NCI-H446 (cell line): ENCODE results near the gene AIM2.
A peak's percentile ranks its signal among the peaks of the same experiment; 100 is the strongest.
"Not testable (repeated sequence)": the region's sequence is repeated elsewhere in the genome, so short reads cannot be mapped to it uniquely, and the experiment has no call there.

Experiments
- DNase-seq, 2 experiments: peaks; one replicate each; lab custom pipeline; 2025; lab: John Stamatoyannopoulos, UW

AIM2 gene

DNA sequence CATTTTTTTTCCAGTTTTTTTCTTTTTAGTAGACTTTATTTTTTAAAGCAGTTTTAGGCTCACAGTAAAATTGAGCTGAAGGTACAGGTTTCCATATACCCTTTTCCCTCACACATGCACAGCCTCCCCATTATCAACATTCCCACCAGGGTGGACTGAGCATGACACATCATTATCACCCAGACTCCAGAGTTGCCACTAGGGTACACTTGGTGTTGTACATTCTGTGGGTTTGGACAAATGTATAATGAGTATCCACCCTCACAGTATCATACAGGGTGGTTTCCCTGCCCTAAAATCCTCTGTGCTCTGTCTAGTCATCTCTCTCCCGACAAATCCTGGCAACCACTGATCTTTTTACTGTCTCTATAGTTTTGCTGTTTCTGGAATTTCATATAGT, 3.0 kb upstream of the AIM2 start:
- DNase-seq = no peak

DNA sequence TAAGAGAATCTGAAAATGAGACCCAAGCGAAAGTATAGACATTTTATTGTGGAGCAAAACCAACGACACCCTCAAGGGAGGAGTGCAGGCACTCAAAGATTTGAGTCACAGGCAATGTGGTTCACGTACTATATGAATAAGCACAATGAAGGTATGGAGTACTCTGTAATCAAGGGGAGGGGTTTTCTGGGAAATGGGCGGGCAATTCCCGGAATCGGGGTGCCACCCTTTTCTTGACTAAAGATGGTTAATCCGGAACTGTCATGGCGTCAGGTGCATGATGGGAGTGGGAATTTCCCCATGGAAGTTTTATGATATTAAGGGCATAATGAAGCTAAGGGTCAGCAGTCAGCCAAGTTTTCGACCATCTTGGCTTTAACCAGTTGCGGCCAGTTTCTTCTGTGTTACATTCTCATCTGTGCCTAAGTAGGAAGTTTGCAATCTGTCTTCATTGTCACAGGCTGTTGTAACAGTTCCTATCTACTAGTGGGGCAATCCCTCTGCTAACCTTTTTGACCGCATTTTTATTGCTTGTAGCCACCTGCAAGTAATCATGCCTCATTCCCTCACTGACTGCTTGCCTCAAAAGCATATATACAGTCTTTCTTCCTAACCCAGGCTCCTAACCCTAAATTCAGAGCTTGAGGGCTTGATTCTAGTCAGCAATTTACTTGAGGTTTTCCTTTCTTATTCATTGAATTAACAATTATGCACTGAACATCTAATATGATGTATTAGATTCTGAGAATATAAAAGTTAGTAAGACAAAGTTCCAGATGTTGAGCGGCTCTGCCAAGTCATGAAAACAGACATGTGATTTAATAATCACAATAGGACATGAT, 775 bp upstream of the AIM2 start:
- DNase-seq = no peak

DNA sequence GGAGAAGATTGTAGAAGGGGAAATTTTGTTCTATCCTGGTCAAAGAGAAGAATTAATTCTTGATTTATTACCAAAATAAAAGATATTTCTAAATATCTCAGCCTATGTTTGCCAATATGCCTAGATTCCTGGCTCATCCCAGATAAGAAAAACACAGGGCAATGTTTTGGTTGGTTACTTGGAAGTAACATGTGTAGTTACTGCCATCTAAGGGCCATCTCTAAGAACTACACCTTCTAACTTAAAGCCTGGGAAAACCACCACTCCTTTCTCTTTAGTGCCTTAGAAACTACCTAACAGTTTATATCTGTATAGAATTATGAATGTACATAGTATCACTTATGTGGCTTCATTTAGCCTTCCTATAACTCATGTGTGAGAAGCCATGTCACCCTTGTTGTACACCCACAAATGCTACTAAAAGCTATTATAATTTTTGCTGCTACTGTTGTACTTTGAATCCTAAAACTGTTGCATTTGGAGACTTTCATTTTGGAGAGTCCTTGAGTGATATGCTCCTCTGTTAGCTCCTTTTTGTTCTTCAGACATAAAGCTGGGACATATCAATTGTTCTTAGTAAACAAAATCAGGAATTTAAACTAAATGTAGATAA, 4.5 kb downstream of the AIM2 start:
- peak; percentile 18 to 68 for DNase-seq

DNA sequence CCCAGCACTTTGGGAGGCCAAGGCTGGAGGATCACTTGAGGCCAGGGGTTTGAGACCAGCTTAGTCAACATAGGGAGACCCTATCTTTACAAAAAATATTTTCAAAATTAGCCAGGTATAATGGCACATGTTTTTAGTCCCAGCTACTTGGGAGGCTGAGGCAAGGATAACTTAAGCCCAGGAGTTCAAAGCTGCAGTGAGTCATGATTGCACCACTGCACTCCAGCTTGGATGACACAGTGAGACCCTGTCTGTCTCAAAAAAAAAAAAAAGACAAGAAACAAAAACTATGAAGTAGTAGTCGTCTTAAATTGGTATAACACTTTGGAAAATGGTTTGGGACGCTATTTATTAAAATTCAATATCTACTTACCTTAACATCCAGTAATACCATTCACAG, 7.7 kb downstream of the AIM2 start:
- no peak for DNase-seq

DNA sequence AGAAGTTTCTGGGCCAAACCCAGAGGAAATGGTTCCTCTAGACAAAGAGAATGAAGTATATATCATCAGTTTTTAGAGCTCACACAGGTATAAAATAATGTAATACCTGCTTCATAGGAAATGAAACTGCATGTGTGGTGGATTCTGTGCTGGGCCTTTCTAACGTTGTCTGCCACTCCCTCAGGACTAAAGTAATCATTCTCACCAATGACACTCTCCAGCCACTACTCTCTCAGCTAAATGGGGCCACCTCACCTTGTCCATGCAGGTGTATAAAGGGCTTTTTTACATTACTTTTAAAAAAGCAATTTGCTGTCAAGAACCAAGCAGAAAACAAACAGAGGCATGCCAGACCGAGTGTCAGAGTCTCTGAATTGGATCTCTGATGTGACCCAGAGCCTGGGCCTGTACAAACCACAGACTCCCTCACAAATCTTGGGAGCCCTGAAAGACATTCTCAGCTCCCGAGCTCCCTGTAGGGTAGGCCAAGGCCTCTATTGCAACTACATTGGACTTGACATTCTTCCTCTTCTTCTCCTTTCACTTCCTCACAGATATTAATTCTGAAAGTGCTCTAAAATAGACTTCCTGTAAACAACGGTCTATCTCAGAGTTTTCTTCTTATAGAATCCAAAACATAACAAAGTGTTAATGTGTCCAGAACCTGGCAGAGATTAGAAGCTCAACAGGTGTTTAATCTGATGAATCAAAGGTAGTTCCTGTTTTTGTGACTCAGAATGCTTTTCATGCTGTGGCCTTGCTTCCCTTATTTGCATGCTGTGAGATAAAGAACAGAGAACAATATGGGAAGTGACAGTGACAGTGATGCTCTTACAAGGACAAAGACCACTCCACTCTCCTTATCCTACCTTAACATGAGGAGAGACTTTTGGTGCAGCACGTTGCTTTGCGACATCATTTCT, 8.6 kb downstream of the AIM2 start:
- no peak for DNase-seq

DNA sequence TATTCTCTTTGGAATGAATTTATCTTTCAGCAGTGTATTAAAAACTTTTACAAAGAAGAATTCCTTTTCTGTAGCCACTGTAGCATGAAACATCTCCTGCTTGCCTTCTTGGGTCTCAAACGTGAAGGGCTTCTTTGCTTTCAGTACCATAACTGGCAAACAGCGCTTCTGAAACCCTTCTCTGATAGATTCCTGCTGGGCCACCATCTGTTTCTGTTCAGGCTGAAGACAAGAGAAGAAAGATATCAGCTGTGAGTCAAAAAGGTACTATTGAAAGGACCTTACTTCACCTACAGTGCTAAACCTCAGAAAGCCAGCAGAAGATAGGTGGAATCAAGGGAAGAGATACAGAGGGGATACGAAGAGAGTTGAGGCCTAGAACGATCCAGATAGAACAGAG, 10.5 kb downstream of the AIM2 start:
- DNase-seq = peak in 1 of 2 experiments; percentile 25

DNA sequence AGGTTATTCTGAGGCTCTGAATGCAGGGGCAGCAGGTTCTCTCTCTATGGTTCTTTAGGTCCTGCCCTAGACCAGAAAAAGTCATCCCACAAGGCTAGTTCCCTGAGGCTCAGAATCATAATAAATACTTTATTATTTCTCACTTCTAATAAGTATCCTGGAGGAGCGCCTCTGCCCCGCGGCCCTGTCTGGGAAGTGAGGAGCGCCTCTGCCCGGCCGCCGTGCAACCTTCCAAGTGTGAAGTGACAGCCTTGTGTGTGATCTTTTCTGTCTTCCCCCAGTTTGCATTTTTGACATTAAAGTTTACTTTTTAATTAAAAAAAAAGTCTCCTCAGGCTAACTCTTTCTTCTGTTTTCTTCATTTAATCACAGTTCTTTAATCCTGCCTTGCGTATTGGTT, 11.5 kb downstream of the AIM2 start:
- no peak for DNase-seq

DNA sequence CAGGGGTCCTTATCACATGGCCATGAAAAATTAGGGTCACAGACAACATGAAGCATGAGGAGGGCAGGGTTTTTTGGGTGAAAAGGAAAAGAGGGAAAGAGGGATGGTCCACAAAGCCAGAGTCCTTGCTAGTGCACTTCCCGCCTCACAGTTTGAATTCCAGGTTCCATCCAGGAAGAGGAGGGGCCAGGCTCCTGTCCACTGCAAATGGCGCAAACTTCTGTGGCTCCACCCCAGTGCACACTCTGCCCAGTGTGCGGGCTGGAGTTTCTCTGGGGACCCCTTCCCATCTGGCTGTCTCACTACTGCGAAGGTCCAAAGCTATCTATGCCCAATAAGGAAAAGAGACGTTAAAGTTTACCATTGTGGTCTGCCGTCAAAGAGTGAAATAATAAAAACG, 17.8 kb downstream of the AIM2 start:
- no peak for DNase-seq

DNA sequence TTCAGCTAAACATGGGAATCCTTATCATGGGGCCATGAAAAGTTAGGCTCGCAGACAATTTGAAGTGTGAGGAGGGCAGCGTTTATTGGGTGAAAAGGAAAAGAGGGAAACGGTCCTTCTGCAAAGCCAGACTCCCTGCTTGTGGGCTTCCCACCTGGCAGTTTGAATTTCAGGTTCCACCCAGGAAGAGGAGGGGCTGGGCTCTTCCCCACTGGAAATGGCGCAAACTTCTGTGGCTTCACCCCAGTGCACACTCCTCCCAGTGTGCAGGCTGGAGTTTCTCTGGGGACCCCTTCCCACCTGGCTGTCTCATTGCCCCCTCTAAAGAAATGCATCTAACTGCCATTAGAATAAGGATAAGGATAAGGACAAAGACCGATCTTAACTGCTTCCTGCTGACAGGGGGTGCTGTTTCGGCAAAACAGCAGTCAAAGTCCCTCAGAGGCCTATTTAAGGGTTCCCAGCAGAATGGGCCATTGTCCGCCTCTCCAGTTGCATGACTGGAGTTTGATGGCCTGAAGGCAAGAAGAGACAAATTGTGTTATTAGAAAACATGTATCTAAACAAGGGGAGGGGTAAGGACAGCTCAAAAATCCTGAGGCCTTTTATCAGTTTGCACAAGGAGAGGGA, 20.4 kb downstream of the AIM2 start:
- DNase-seq = no peak

DNA sequence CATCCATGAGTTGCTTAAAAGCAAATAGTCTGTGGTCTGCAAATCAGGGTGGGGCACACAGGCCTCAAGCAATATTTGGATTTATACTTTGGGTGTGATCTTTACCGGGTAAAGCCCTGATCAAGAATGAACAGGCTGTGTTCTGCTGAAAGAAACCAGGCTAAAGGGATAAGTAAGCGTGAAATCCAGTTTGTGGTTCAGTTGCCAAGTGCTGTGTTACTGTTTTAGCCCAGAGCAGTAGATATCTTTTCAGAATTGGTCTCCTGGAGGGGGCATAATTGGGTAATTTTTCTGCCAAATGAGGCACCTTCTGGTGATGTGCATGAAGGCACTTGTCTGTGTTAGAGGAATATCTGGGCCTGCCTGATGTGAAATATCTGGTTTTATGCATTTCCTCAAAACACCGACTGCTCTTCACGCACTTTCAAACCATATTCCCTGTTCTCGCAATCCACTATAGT, 21.4 kb downstream of the AIM2 start:
- DNase-seq = peak in 1 of 2 experiments; percentile 40

DNA sequence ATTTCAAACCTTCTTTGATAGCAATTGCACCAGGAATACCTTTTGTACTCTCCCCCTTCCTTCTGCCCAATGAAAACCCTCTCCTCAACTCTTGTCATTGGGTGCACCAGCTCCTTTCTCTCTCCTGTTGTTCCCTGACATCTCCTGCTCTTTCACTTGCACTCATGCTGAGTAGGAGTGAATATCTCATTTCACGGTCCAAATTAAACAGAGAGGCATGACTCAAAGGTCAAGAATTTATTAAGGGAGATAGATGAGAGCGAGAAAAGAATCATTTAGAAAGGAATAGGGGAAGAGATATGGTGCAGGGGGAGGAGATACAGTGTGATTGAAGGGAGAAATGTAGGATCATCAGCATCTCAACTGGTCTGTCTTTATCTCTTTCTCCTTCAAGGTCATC, 22.1 kb downstream of the AIM2 start:
- no peak for DNase-seq

DNA sequence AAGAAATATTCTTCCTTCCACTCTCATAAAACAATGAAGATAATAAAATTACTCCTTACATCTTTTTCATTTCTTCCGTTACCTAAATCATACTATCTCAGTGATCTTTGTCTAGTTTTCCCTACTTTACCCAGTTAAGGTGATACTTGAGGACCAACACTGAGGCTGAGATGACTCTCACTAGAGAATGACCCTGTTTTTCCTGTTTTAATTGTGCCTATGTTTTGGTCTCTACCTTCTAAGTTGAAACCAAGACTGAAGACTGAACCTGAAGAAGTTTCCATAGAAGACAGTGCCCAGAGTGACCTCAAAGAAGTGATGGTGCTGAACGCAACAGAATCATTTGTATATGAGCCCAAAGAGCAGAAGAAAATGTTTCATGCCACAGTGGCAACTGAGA, 25.1 kb downstream of the AIM2 start:
- no peak for DNase-seq

DNA sequence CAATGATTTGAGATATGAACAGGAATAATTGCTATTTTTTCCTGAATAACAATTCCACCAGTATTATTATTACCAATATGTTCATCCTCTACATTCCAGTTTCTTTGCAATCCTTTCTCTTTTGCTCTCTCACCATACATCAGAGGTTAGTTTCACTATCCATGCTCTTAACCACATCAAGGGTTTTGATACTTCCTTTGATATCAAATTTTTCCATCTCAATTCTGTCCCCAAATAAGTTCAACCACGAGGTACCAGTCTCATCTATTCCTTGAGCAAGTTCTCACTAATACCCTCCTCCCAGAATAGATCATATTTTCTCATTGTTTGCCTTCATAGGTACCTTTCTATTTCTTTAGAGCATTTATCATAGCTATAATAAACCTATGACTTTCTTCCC, 30.1 kb downstream of the AIM2 start:
- DNase-seq = not testable (repeated sequence)

DNA sequence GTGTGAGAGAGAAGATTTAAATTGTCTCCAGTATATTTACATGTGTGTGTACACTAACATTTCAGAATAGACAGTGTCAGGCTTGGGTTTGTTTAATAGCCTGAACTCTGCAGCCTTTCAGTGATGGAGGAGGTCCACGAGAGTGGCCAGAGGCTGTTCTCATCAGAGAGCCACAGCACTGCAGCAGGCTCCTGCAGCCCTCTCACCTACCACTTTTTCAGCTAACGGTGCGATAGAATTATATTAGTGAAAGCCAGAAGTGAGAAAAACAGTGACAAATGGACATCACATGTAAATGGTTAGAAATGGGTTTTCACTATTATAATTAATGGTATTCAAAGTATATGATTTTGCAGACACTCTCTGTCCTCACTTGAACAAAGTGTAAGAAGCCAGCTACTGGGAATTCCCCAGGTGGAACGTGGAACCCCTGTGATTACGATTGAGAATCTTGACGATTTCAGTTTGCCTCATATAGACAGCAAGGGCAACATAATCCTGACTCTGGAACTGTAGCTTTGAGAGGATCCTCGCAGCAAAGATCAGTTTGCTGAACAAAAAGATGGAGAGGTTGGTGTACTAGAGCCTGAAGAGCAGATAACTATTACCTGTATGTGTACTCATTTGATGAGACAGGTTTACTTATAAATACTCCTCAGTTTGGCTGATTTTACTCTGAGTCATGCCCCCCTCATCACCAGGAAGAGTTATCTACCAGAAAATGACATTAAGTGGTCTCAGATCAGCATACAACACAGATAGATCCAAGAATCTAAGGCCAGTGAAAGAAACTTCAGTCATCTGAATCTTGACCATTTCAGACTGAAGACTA, 35.5 kb downstream of the AIM2 start:
- no peak for DNase-seq

DNA sequence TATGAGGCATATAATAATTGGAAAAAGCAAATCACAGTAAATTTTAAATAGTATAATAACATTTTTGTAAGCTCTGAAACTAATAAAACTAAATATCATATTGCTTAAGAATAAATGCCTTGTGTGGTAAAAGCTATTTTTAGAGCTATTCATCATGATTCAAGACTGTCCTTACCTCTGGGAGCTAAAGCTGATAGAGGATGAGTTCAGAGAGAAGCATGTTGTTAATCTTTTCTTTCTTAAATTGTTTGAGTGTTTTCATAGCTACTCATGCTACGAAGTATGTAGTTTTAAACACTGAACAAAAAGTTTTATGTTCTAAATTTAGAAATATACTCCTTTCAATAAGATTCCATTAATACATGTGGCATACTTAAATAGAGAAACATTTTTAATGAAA, 36.4 kb downstream of the AIM2 start:
- DNase-seq = no peak

DNA sequence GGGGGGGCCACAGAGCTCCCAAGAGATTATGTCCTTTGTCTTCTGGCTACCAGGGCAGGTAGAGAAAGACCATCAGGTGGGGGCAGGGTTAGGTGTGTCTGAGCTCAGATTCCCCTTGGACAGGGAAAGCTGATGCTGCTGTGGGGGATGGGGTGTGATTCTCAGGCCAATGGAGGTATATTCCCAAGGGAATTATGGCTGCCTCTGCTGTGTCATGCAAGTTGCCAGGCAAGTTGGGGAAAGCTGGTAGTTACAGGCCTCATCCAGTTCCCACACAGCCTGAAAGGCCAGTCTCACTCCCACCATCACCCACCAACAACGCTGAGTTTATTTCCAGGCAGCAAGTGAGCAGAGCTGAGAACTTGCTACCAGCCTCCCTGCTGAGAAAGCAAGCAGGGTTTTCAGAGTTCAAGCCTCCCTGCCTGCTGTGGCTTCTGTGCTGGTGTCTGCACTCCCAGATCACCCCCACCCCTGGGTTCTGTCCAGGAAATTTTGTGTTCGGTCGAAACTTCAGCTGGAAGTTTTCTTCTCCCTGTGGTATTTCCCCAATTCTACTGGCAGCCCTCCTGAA, 45.6 kb downstream of the AIM2 start:
- no peak for DNase-seq

DNA sequence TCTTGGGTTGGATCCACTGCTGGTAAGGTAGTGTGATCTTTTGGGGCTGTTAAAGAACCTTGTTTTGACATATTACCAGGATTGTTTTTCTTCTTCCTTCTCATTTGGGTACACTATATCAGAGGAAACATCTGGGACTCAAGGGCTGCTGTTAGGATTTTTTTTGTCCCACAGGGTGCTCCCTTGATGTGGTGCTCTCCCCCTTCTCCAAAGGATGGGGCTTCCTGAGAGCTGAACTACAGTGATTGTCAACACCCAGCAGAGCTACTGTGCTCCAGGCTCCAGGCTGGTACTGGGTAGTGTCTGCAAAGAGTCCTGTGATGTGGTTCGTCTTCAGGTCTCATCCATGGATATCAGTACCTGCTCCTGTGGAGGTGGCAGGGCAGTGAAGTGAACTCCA, 46.3 kb downstream of the AIM2 start:
- no peak for DNase-seq

DNA sequence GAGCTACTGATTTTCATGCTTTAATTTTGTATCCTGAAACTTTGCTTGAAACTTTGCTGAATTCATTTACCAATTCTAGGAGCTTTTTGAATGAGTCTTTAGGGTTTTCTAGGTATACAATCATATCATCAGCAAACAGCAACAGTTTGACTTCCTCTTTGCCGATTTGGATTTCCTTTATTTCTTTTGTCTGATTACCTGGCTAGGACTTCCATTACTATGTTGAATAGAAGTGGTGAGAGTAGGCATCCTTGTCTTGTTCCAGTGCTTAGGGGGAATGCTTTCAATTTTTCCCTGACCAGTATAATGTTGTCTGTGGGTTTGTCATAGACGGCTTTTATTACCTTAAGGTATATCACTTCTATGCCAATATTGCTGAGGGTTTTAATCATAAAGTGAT, 49.7 kb downstream of the AIM2 start:
- not testable (repeated sequence) for DNase-seq

DNA sequence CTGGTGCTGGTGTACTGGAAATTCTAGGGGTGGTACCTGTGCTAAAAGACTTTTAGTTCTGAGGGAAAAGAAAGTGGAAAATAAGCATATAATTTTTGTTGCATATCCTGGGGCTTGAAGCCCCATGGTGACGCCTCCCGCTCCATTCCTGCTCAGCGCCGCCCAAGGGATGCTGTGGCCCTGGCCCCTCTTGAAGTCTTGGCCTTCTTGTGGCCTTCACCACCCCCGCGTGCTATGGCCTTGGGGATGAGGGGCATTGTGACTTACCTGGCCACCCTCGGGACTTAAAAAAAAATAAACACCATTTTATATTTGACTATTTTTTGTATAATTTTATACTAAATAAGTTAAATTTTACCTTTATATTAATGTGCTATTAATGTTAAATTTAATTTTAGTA, 51.5 kb downstream of the AIM2 start:
- DNase-seq = no peak

DNA sequence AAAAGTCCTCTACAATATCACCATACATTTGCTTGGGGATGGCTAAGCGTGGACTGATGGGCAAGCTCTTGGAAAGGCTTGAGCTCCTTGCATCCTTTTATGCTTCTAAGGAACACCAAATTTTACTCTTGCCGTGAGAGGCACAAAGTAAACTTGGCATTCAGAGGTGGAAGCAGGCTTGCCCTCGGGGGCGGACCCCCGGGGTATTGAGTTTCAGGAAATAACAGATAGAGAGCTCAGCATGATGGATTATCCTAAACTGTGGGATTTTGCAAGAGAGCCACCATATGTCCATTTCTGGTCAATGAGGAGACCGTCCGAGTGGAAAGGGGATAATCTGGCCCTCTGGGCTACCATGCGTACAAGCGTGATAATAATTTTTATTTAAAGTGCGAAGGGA, 52.8 kb downstream of the AIM2 start:
- no peak for DNase-seq

DNA sequence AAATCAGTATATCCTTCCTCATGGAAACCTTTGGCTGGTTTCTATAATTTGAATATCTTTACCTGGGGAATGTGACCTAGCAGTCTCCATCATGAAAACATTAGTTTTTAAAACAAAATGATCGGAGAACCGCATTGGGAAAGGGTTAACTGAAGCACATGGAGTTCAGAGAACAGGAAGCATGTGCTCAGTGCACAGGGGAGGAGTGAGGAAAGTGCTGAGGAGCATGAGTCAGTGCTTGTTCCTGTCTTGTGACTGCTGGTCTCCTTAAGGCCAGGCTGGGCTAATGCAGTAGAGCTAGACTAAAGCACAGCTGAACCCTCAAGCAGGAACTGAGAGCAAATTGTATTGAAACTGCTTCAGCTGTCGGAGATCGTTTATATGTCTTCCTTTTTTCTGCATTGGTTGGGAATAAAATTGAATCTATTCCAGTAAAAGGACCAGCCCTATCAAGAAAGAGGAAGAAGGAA, 61.1 kb downstream of the AIM2 start:
- DNase-seq = no peak
